Measurements from ENCODE around the gene IFT122.

IFT122 gene

GRCh38 chr3:129429080-129429451, 11.0 kb upstream of the IFT122 start:
- no peak for DNase-seq (ENCODE audit: low read depth)
- H3K4me3 ChIP-seq (replicated peaks; ENCODE audit: low read depth, low read length) = no peak overlapping the region
- no peak for TF ChIP-seq CTCF (IDR thresholded peaks at IDR 0.05; ENCODE audit: low read length, missing control alignments)

GRCh38 chr3:129429602-129430001, 10.4 kb upstream of the IFT122 start:
- H3K4me3 ChIP-seq (replicated peaks; ENCODE audit: low read depth, low read length) = no peak overlapping the region
- no peak for DNase-seq (ENCODE audit: low read depth)
- no peak for TF ChIP-seq CTCF (IDR thresholded peaks at IDR 0.05; ENCODE audit: low read length, missing control alignments)

- no peak for DNase-seq (ENCODE audit: low read depth)
- no peak for TF ChIP-seq CTCF (IDR thresholded peaks at IDR 0.05; ENCODE audit: low read length, missing control alignments)
- no peak overlapping the region for H3K4me3 ChIP-seq (replicated peaks; ENCODE audit: low read depth, low read length)
Measured at GRCh38 chr3:129432036-129432435, 8.0 kb upstream of the IFT122 start.

- no peak for DNase-seq (ENCODE audit: low read depth)
- TF ChIP-seq CTCF (IDR thresholded peaks at IDR 0.05; ENCODE audit: low read length, missing control alignments) = no peak
- H3K4me3 ChIP-seq (replicated peaks; ENCODE audit: low read depth, low read length) = no peak overlapping the region
Measured at GRCh38 chr3:129432671-129433070, 7.4 kb upstream of the IFT122 start.

GRCh38 chr3:129433565-129433964, 6.5 kb upstream of the IFT122 start:
- TF ChIP-seq CTCF (IDR thresholded peaks at IDR 0.05; ENCODE audit: low read length, missing control alignments) = no peak
- no peak overlapping the region for H3K4me3 ChIP-seq (replicated peaks; ENCODE audit: low read depth, low read length)
- no peak for DNase-seq (ENCODE audit: low read depth)

- H3K4me3 ChIP-seq (replicated peaks; ENCODE audit: low read depth, low read length) = no peak overlapping the region
- DNase-seq (ENCODE audit: low read depth) = no peak
- TF ChIP-seq CTCF (IDR thresholded peaks at IDR 0.05; ENCODE audit: low read length, missing control alignments) = no peak
Measured at GRCh38 chr3:129434140-129434539, 5.9 kb upstream of the IFT122 start.

GRCh38 chr3:129435367-129435766, 4.7 kb upstream of the IFT122 start:
- DNase-seq (ENCODE audit: low read depth) = no peak
- TF ChIP-seq CTCF (IDR thresholded peaks at IDR 0.05; ENCODE audit: low read length, missing control alignments) = no peak
- no peak overlapping the region for H3K4me3 ChIP-seq (replicated peaks; ENCODE audit: low read depth, low read length)

Measured in fibroblast of pulmonary artery (primary cell).